ENCODE measurements around the gene C5orf34.
"Not testable (repeated sequence)": the region's sequence is repeated elsewhere in the genome, so short reads cannot be mapped to it uniquely, and the experiment has no call there.

GRCh38 chr5:43549272-43549671 is 34.3 kb upstream of the C5orf34 start:
- not testable (repeated sequence) for TF ChIP-seq CTCF (conservative IDR thresholded peaks at IDR 0.05; ENCODE audit: low read depth, low read length); EZH2 (IDR thresholded peaks at IDR 0.05; ENCODE audit: borderline replicate concordance, low read depth, low read length, poor library complexity, severe bottlenecking)
